Measurements from ENCODE around the gene ACOT7.

DNA sequence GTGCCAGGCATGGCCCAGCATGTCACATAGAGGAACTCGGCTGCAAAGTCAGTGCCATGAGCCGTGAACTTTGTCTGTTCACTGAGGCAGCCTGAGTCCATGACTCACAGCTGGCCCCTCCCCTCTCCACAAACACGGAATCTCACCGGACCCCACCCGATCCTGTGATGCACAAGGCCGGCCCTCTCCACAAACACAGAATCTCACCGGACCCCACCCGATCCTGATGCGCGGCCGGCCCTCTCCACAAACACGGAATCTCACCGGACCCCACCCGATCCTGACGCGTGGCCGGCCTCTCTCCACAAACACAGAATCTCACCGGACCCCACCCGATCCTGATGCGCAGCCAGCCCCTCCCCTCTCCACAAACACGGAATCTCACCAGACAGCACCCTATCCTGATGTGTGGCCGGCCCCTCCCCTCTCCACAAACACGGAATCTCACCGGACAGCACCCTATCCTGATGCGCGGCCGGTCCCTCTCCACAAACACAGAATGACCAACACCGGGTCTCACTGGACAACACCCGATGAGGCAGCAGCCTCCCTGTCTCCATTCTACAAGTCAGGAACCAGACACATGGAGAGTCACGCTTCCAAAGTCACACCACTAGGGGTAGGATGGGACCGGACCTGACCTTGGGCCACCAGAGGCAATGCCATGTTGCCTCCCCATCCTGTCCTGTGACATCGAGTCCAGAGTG lies 93.1 kb downstream of the ACOT7 start:
- no peak for TF ChIP-seq EP300 (IDR thresholded peaks at IDR 0.05)
- TF ChIP-seq POLR2A (IDR thresholded peaks at IDR 0.05): no peak
- TF ChIP-seq, protein P1, sequence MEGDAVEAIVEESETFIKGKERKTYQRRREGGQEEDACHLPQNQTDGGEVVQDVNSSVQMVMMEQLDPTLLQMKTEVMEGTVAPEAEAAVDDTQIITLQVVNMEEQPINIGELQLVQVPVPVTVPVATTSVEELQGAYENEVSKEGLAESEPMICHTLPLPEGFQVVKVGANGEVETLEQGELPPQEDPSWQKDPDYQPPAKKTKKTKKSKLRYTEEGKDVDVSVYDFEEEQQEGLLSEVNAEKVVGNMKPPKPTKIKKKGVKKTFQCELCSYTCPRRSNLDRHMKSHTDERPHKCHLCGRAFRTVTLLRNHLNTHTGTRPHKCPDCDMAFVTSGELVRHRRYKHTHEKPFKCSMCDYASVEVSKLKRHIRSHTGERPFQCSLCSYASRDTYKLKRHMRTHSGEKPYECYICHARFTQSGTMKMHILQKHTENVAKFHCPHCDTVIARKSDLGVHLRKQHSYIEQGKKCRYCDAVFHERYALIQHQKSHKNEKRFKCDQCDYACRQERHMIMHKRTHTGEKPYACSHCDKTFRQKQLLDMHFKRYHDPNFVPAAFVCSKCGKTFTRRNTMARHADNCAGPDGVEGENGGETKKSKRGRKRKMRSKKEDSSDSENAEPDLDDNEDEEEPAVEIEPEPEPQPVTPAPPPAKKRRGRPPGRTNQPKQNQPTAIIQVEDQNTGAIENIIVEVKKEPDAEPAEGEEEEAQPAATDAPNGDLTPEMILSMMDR (IDR thresholded peaks at IDR 0.05): no peak
